Germinal center (tissue), 1 donor: ENCODE measurements around the gene ARL17B.
"Not testable (repeated sequence)": the region's sequence is repeated elsewhere in the genome, so short reads cannot be mapped to it uniquely, and the experiment has no call there.

Experiments
- DNase-seq: peaks from one replicate; pipeline ENCODE4 v3.0.0; 2012; ENCODE audit warnings: mixed read lengths, low spot score

The ARL17B gene

DNA sequence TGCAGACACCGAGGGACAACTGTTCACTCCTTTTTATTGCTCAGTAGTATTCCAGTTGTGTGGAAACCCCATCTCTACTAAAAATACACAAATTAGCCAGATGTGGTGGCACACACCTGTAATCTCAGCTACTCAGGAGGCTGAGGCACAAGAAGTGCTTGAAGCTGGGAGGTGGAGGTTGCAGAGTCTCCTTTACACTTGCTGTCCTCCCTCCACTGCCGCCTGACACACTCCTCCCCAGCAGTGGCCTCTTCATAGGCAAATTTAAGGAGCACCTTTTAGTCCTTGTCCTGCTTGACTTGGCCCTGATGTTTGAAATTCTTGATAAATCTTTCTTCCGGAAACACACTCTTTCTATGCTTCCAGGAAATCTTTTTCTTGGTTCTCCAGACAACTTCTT lies 112.4 kb downstream of the ARL17B start:
- DNase-seq = not testable (repeated sequence)

DNA sequence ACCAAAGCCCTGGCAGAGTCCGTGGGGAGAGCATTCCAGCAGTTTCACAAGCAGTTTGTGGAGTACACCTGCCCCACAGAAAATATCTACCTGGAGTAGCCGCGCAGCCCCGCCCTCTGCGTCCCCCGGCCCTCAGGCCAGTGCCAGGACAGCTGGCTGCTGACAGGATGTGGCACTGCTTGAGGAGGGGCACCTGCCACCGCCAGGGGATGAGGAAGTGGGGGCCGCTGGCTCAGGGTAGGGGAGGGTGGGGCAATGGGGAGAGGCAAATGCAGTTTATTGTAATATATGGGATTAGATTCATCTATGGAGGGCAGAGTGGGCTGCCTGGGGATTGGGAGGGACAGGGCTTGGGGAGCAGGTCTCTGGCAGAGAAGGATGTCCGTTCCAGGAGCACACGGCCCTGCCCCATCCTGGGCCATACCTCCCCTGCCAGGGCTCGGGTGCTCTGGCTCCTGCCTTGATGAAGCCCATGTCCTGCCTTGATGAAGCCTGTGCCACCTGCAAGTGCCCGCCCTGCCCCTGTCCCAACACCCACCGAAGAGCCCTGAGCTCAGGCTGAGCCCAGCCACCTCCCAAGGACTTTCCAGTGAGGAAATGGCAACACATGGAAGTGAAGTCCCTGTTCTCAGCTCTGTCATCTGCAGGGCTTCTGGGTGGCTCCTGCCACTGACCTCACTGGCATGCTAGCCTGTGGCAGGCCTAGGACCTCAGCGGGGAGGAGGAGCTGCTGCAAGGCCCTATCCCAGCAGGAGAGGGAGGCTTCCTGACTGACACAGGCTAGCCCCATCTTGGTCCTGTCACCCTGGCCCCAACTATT lies 116.4 kb downstream of the ARL17B start:
- not testable (repeated sequence) for DNase-seq

DNA sequence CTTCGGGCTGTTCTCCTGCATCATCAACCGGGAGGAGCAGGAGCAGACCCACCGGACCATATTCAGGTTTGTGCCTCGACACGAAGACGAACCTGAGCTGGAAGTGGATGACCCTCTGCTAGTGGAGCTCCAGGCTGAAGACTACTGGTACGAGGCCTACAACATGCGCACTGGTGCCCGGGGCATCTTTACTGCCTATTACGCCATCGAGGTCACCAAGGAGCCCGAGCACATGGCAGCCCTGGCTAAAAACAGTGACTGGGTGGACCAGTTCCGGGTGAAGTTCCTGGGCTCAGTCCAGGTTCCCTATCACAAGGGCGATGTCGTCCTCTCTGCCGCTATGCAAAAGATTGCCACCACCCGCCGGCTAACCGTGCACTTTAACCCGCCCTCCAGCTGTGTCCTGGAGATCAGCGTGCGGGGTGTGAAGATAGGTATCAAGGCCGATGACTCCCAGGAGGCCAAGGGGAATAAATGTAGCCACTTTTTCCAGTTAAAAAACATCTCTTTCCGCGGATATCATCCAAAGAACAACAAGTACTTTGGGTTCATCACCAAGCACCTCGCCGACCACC lies 117.1 kb downstream of the ARL17B start:
- DNase-seq = not testable (repeated sequence)

DNA sequence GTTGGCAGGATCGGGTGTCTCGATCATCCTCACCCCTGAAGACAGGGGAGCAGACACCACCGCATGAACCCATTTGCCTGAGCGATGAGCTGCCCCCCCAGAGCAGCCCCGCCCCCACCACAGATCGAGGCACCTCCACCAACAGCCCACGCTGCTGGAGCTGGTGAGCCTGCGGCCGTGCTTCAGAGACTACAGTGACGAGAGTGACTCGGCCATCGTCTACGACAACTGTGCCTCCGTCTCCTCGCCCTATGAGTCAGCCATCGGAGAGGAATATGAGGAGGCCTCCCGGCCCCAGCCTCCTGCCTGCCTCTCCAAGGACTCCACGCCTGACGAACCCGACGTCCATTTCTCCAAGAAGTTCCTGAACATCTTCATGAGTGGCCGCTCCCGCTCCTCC lies 117.6 kb downstream of the ARL17B start:
- DNase-seq = not testable (repeated sequence)

DNA sequence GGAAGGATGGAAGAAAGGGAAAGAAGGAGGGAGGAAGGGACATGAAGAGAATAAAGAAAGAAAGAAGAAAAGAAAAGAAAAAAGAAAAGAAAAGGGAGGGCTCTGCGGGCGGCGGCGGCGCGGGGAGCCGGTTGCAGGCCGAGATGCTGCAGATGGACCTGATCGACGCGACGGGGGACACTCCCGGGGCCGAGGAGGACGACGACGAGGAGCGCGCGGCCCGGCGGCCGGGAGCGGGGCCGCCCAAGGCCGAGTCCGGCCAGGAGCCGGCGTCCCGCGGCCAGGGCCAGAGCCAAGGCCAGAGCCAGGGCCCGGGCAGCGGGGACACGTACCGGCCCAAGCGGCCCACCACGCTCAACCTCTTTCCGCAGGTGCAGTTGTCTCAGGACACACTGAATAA lies 118.1 kb downstream of the ARL17B start:
- not testable (repeated sequence) for DNase-seq

DNA sequence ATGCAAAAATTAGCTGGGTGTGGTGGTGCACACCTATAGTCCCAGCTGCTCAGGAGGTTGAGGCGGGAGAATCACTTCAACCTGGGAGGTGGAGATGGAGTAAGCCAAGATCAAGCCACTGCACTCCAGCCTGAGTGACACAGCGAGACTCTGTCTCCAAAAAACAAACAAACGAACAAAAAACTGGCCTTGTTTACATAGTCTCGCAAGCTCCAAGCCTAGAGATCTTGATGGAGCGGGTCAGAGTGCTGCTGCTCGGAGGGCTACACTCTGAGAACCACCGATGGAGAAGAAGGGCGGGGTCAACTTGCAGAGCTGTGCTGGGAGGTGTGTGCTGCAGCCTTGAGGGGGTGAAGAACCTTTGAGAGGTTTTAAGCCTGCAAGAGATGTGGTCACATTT lies 130.2 kb downstream of the ARL17B start:
- DNase-seq = not testable (repeated sequence)

DNA sequence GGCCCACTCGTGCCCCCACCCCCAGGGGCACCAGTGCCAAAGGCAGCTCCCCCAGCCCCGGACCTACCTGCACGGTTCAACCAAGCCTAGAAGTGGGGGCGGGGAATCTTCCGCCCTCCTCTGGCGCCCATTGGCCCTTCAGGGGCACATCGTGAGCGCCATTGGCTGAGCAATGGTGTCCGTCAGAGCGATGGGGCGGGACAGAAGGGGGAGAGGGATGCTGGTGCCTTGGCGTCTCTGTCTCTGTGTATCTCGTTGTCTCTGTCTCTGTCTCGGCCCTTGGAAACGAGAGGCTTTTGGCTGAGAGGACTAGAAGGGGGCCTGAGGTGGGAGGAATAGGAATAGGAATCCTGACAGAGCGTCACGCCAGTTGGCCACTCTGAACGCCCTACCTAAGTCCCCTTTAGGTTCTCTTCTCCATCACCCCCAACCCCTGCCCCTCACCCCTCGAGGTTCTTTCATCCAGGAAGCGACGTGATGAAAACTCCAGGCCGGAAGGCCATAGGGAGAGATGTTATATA lies 136.2 kb downstream of the ARL17B start:
- peak; percentile 95 for DNase-seq

DNA sequence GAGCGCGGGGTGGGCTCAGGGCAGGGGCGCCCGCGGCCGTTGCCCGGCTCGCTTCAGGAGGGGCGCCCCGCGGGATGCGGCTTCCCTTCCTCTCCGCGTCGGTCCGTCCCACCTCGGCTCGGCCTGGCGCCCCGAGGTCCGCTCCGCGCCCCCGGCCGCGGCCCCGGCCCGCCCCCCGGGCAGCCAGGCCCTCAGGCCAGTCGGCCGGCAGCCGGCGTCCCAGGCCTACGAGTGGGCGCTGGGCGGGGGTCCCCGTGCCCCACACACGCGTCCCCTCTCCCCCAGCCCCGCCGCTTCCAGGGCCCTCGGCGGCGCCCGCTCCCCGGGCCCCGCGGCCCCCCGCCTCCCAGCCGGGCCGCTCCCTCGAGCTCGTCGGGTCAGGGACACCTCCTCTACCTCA lies 136.7 kb downstream of the ARL17B start:
- DNase-seq = peak; percentile 11
